GM12801 (cell line): ENCODE measurements around the gene SCNN1A.

Experiments used
- TF ChIP-seq, protein P1 (sequence below): IDR thresholded peaks from one replicate; pipeline ENCODE4 v1.5.1; 2011; ENCODE audit warnings: control low read depth; ENCODE audit not compliant: insufficient read length; ENCODE audit errors: extremely low read depth

Gene SCNN1A

GRCh38 chr12:6375269-6376078 lies at the start of gene SCNN1A:
Gene SCNN1A (minus strand): TSS chr12:6375563. CDS start chr12:6374783, 780 bp downstream.
- TF ChIP-seq, protein P1, sequence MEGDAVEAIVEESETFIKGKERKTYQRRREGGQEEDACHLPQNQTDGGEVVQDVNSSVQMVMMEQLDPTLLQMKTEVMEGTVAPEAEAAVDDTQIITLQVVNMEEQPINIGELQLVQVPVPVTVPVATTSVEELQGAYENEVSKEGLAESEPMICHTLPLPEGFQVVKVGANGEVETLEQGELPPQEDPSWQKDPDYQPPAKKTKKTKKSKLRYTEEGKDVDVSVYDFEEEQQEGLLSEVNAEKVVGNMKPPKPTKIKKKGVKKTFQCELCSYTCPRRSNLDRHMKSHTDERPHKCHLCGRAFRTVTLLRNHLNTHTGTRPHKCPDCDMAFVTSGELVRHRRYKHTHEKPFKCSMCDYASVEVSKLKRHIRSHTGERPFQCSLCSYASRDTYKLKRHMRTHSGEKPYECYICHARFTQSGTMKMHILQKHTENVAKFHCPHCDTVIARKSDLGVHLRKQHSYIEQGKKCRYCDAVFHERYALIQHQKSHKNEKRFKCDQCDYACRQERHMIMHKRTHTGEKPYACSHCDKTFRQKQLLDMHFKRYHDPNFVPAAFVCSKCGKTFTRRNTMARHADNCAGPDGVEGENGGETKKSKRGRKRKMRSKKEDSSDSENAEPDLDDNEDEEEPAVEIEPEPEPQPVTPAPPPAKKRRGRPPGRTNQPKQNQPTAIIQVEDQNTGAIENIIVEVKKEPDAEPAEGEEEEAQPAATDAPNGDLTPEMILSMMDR: no peak

DNA sequence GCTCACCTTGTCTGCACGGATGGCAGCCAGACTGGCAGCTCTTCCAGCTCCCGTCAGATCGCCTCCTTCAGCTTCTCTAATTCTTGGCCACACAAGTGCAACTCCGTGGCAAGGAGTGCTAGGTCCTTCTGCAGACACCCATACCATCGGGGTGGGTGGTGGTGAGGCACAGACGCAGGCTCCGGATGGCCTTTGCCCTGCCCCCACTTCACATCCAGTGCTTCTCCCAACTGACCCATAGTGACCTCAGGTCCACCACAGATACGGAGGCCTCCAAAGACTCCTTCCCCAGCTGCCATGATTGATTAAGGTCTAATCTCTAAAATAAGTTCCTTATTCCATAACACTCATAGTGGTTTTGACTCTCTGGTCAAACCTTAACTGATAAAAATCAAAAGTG lies 49.5 kb upstream of the SCNN1A start:
- TF ChIP-seq, protein P1: no peak

DNA sequence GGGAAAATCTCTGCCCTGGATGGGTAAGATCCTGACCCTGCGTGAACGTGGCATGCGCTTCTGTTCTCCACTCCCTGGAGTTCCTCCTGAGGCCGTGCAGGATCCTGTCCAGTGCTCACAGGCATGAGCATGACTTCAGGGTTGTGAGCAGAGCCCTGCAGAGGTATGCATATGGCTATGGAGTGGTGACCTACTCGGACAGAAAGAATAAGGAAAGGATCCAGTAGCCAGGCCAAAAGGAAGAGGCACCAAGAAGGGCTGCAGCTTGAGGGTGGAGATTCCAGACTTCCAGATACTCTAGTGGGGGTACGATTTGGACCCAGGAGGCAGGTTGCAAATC lies 48.6 kb upstream of the SCNN1A start:
- TF ChIP-seq, protein P1: no peak

DNA sequence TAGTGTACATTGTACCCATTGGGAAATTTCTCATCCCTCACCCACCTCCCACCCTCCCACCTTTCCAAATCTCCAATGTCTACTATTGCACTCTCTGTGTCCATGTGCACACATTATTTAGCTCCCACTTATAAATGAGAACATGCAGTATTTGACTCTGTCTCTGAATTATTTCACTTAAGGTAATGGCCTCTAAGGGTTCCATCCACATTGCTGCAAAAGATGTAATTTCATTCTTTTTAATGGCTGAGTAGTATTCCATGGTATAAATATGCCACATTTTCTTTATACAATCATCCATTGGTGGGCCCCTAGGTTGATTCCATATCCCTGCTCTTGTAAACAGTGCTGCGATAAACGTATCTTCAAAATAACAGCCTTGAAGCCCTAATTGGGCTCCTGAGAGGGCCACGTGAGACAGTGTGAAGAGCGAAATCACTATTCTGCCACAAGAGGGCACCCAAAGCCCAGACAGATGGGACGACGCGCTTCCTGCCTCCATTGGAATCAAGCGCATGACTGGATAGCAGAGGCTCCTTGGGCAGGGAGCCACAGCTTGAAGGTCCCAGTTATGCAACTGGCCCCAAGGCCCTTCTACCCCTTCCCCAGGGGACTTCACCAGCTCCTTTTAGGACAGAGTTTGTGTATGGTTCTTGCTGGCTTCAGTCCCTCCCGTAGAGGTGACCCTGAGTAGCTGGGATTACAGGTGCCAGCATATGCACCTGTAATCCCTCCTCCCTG lies 48.1 kb upstream of the SCNN1A start:
- TF ChIP-seq, protein P1: no peak

GRCh38 chr12:6420364-6420763 lies 45.0 kb upstream of the SCNN1A start:
- TF ChIP-seq, protein P1: no peak

GRCh38 chr12:6418796-6419195 lies 43.4 kb upstream of the SCNN1A start:
- TF ChIP-seq, protein P1: no peak

DNA sequence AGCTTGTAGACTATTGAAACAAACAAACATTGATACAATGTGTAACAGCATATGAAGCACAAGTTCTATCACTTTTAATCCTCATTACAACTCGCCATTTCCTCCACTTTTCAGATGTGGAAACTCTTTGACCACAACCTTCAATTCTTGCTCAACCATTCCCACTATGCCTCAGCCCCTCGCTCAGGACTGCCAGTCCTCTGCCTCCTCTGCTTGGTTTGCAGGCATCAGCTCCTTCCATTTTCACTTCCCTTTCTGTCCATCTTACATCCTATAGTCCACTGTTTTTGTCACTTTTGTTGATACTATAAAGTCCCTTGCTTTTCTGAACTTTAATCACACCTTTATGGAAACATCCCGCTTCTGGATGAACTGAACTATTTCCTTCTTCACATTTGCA lies 41.2 kb upstream of the SCNN1A start:
- TF ChIP-seq, protein P1: no peak
